GM12872 (cell line): ENCODE results near the gene CALU.

Experiments used
- TF ChIP-seq, protein P1 (sequence below): IDR thresholded peaks from 3 replicates; pipeline ENCODE4 v1.5.1; 2011; ENCODE audit warnings: low read depth, mild to moderate bottlenecking, low read length, moderate library complexity; ENCODE audit not compliant: insufficient read depth

CALU gene

DNA sequence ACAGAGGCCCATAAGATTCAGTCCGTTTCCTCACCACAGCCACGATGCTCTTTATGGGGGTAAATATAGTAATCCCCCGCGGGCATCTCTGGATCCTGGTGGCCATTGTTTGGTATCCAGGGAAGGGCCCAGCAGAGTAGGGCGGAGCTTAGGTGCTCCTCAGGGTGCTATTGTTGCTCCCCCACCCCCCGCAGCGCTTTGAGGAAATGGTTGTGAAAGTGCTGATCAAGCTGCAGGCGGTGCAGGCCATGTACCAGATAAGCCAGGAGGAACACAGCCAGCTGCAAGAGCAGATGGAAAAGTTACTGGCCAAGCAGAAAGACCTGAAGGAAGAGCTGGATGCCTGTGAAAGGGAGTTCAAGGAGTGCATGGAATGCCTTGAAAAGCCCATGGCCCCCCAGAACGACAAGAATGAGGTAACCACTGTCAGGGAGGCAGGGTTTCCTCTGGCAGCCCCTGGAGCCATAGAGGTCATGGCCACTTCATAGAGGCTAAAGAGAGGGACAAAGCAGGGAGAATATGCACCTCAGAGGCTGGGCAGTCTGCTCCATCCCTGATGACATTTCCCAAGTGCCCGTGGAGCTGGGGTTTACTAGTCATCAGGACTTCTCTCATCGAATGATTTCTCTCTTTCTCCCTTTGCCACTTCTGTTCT lies 73.5 kb downstream of the CALU start:
- TF ChIP-seq, protein P1, sequence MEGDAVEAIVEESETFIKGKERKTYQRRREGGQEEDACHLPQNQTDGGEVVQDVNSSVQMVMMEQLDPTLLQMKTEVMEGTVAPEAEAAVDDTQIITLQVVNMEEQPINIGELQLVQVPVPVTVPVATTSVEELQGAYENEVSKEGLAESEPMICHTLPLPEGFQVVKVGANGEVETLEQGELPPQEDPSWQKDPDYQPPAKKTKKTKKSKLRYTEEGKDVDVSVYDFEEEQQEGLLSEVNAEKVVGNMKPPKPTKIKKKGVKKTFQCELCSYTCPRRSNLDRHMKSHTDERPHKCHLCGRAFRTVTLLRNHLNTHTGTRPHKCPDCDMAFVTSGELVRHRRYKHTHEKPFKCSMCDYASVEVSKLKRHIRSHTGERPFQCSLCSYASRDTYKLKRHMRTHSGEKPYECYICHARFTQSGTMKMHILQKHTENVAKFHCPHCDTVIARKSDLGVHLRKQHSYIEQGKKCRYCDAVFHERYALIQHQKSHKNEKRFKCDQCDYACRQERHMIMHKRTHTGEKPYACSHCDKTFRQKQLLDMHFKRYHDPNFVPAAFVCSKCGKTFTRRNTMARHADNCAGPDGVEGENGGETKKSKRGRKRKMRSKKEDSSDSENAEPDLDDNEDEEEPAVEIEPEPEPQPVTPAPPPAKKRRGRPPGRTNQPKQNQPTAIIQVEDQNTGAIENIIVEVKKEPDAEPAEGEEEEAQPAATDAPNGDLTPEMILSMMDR, result no peak

DNA sequence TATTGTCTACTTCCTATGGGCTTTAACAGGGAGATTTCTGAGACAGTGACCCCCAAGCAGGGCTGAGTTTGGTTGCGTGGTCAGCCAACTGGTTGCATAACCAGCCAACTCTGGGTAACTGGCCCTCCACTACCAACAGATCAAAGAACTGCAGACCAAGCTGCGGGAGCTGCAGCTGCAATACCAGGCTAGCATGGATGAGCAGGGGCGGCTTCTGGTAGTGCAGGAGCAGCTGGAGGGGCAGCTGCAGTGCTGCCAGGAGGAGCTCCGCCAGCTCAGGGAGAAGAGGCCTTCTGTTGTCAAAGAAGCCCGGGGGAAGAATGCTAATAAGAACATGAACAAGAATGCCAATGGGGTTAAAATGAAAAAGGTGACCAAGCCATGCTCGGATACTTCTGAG lies 75.3 kb downstream of the CALU start:
- TF ChIP-seq, protein P1, result no peak

DNA sequence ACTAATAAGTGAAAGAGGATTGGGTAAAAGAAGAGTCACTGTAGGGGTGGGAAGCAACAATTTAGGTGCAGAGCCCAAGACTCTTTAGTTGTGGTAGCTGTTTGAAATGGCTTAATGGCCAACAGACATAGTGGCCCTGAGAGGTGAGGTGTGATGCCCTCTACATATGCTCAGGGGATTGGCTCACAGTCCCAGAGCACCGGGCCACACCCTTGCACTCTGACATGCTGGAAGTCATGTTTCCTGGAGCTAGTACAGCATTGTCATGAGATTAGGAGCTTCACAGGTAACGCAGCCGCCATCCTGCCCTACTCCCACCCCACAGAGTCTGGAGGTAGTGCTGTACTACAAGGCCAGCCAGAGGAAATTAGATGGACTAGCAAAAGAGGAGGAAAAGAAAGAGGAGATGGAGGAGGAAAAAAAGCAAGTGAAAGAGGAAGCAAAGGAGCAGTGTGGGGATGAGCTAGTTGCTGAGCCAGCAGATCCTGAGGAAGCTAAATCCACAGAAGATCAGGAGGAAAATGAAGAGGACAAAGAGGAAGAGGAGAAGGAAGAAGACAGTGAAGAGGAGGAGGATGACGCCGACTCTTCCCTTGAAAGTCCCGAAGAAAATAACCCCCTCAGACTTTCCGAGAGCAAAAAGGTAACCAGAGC lies 76.3 kb downstream of the CALU start:
- TF ChIP-seq, protein P1, result no peak

DNA sequence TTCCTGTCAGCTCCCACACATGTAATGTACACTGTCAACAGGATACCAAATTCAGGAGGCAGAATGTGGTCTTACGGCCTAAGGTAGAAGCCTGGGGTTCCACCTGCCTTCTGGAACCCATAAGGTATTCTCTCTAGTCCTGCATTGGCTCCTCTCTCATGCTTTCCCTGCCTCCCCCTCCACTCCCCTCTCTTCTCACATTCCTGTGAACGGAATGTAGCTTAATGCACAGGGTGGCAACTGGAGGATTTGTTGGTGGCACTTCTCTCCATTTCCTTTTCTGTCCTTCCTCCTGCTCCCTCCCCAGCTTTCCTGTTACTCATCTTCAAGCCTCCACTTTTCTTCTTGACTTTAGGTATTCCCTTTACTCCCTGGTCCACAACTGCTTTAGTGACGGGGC lies 79.5 kb downstream of the CALU start:
- TF ChIP-seq, protein P1, result no peak
